HL-60 (cell line): ENCODE results near the gene C10orf71.

Source experiments
- DNase-seq, 2 experiments: peaks; one replicate each; pipeline ENCODE4 v3.0.0-alpha.2; 2010 to 2020; ENCODE audit warnings: low read depth in 1 of 2, low spot score in 1 of 2
- H3K27ac ChIP-seq: fragments of 250-450 bp; sonication (Bioruptor Pico); replicated peaks from 2 replicates; pipeline ENCODE4 v1.5.1; 2020; ENCODE audit warnings: mild to moderate bottlenecking, moderate library complexity
- H3K27me3 ChIP-seq: fragments of 250-450 bp; sonication (Bioruptor Pico); 2 replicates; pipeline ENCODE4 v1.5.1; 2021; ENCODE audit warnings: mild to moderate bottlenecking, moderate library complexity; ENCODE audit not compliant: insufficient read depth, poor library complexity, severe bottlenecking
- H3K4me3 ChIP-seq: replicated peaks from 2 replicates; pipeline ENCODE4 v1.5.1; 2011; ENCODE audit warnings: mild to moderate bottlenecking, control low read depth, low read length; ENCODE audit not compliant: insufficient read depth
- GABPA ChIP-seq: IDR thresholded peaks from 2 replicates; pipeline ENCODE4 v1.6.1; 2012; ENCODE audit warnings: low read depth
- POLR2AphosphoS5 ChIP-seq: IDR thresholded peaks from 2 replicates; pipeline ENCODE4 v1.6.1; 2012; ENCODE audit warnings: low read depth
- SPI1 ChIP-seq: IDR thresholded peaks from 2 replicates; pipeline ENCODE4 v1.6.1; 2012; ENCODE audit warnings: low read depth, mild to moderate bottlenecking, borderline replicate concordance
- TF ChIP-seq, protein P1 (sequence below): IDR thresholded peaks from one replicate; pipeline ENCODE4 v1.5.1; 2011; ENCODE audit warnings: low read length, control low read depth, inconsistent platforms; ENCODE audit not compliant: insufficient read depth
- TF ChIP-seq, protein P2 (sequence below): IDR thresholded peaks from 2 replicates; pipeline ENCODE4 v1.6.1; 2012; ENCODE audit warnings: low read depth; ENCODE audit not compliant: insufficient replicate concordance

C10orf71 gene

DNA sequence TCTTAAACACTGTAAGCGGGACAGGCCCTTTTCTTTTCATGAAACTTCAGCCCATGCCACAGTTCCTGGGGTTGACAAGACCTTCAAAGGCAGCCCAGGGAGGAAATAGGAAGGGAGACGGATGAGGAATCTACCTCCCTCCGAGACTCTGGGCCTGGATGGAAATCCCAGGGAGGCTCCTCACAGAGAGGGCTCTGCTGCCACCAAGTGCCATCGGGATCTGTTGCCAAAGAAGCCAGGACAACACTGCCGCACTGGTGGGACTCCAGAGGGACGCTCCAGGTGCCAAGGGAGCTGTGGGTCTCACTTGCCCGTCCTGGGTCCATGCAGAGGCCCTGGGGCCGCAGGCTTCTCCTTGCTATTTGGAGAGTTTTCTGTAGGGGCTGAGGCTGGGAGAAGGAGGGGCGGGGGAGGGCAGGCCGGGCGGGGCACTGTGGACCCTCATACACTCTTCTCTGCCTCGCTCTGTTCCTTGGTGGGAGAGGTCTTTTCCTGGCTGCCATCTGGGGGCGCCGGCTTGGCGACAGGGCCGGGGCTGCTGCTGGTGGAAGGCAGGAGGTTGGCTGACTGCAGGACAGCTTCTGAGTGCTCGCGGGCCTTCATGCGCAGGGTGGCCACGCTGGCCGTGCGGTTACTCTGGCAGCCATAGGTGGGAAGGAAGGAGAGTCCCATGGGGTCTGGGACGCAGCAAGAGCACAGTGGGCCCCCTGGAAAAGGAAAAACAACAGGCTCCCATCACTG is 66.9 kb downstream of the C10orf71 start:
- no peak overlapping the region for H3K4me3 ChIP-seq
- TF ChIP-seq GABPA: no peak
- no peak for TF ChIP-seq SPI1
- TF ChIP-seq, protein P1, sequence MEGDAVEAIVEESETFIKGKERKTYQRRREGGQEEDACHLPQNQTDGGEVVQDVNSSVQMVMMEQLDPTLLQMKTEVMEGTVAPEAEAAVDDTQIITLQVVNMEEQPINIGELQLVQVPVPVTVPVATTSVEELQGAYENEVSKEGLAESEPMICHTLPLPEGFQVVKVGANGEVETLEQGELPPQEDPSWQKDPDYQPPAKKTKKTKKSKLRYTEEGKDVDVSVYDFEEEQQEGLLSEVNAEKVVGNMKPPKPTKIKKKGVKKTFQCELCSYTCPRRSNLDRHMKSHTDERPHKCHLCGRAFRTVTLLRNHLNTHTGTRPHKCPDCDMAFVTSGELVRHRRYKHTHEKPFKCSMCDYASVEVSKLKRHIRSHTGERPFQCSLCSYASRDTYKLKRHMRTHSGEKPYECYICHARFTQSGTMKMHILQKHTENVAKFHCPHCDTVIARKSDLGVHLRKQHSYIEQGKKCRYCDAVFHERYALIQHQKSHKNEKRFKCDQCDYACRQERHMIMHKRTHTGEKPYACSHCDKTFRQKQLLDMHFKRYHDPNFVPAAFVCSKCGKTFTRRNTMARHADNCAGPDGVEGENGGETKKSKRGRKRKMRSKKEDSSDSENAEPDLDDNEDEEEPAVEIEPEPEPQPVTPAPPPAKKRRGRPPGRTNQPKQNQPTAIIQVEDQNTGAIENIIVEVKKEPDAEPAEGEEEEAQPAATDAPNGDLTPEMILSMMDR: no peak
- TF ChIP-seq POLR2AphosphoS5: no peak
- TF ChIP-seq, protein P2, sequence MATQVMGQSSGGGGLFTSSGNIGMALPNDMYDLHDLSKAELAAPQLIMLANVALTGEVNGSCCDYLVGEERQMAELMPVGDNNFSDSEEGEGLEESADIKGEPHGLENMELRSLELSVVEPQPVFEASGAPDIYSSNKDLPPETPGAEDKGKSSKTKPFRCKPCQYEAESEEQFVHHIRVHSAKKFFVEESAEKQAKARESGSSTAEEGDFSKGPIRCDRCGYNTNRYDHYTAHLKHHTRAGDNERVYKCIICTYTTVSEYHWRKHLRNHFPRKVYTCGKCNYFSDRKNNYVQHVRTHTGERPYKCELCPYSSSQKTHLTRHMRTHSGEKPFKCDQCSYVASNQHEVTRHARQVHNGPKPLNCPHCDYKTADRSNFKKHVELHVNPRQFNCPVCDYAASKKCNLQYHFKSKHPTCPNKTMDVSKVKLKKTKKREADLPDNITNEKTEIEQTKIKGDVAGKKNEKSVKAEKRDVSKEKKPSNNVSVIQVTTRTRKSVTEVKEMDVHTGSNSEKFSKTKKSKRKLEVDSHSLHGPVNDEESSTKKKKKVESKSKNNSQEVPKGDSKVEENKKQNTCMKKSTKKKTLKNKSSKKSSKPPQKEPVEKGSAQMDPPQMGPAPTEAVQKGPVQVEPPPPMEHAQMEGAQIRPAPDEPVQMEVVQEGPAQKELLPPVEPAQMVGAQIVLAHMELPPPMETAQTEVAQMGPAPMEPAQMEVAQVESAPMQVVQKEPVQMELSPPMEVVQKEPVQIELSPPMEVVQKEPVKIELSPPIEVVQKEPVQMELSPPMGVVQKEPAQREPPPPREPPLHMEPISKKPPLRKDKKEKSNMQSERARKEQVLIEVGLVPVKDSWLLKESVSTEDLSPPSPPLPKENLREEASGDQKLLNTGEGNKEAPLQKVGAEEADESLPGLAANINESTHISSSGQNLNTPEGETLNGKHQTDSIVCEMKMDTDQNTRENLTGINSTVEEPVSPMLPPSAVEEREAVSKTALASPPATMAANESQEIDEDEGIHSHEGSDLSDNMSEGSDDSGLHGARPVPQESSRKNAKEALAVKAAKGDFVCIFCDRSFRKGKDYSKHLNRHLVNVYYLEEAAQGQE: no peak
- H3K27ac ChIP-seq: no peak overlapping the region
- DNase-seq: no peak
- no peaks in the 10 kb centered on the region for H3K27me3 ChIP-seq

DNA sequence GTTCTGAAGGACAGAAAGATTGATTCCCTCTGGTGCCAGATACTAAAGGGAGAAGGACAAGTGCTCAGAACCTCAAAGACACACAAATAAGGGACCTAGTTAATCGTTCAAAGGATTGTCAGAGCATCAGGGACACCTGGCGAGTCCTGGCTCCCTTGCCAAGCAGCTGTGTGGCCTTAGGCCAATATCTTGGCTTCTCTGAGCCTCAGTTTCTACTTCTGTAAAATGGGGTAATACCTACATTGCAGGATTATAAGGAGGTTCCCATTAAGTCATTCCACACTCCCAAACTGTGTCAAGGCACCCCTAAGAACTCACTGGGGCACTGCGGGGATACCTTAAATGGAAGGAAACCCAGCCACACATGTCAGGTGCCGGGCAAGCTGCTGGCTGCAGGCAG is 67.5 kb downstream of the C10orf71 start:
- TF ChIP-seq, protein P1: no peak
- TF ChIP-seq, protein P2: no peak
- TF ChIP-seq GABPA (no peak), SPI1 (no peak), POLR2AphosphoS5 (no peak)
- DNase-seq: no peak
- Histone ChIP-seq H3K4me3 (no peak overlapping the region), H3K27me3 (no peaks in the 10 kb centered on the region), H3K27ac (no peak overlapping the region)

DNA sequence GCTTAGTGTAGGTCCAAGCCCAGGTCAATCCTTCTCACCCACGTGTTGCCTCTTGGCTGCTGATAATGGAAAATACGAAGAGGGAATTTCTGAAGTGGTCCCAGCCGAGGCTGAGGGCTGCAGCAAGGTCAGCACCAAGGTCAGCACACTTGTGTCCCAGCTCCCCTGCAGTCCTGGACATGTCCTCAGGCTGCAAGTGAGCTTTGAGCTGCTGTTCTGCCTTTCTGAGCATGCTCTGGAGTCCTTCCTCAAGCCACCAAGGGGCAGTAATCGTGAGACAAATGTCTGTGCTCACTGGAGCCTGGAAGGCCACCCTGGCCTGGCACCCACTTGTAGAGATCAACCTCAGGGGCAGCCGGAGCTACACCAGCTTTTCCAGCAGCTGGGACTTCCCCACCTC is 68.6 kb downstream of the C10orf71 start:
- no peak for TF ChIP-seq SPI1
- TF ChIP-seq, protein P2: peak; percentile 90
- TF ChIP-seq, protein P1: no peak
- TF ChIP-seq GABPA: no peak
- TF ChIP-seq POLR2AphosphoS5: no peak
- DNase-seq: no peak
- no peak overlapping the region for H3K4me3 ChIP-seq
- no peak overlapping the region for H3K27ac ChIP-seq
- H3K27me3 ChIP-seq: no peaks in the 10 kb centered on the region
